HK-2 (cell line): Measurements from ENCODE around the gene SHROOM3.
"Not testable (repeated sequence)": the region's sequence is repeated elsewhere in the genome, so short reads cannot be mapped to it uniquely, and the experiment has no call there.

Source experiments
- DNase-seq: peaks from one replicate; pipeline ENCODE4 v3.0.0-alpha.2; 2018; ENCODE audit not compliant: unreplicated experiment

SHROOM3 gene

DNA sequence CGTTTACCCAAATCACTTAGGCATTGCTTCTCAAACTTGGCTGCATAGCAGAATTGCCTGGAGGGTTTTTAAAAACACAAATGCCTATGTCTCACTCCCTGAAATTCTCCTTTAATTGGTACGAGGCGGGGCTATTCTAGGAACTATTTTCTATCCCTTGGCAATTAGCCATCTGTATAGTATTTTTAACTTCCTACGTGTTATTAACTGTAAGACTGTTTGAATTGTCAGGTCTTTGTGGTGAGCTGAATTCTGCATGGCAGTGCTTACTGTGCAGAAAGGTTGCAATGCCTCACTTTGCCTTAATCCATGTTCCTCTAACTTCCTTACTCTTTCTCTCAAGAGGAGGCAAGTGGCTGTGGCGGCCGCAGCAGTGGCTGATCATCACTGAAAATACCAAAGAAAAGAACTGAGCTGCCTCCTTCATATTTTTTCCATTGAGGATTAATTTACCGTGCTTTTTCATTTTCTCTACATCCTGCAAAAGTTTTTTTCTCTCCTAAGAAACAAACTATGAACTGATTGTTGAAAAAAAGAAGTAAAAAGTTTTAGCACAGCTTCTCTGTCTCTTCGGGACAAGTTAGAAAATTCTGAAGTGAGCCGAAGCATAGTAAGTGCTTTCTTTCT, at the start of gene SHROOM3:
Gene SHROOM3 (plus strand): TSS at position 329 of the 627 bp plus-strand sequence. CDS start 824 bp downstream, outside the sequence.
- no peak for DNase-seq

DNA sequence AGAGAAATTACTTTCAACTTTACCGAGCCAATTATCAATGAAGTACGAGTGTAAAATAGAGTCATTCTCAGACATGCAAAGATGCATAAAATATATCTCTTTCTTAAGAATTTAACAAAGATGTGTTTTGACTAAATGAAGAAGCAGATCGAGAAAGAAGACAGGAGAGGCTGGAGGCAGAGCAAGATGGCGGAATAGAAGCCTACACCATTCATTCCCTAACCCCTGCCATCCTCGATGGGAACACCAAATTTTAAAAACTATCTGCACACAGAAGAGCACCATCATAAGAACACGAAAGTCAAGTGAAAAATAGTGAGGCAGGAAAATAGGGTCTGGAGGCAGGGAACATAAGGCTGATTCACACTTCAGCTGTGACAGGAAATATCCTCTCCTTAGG, 49.1 kb upstream of the SHROOM3 start:
- DNase-seq = no peak

DNA sequence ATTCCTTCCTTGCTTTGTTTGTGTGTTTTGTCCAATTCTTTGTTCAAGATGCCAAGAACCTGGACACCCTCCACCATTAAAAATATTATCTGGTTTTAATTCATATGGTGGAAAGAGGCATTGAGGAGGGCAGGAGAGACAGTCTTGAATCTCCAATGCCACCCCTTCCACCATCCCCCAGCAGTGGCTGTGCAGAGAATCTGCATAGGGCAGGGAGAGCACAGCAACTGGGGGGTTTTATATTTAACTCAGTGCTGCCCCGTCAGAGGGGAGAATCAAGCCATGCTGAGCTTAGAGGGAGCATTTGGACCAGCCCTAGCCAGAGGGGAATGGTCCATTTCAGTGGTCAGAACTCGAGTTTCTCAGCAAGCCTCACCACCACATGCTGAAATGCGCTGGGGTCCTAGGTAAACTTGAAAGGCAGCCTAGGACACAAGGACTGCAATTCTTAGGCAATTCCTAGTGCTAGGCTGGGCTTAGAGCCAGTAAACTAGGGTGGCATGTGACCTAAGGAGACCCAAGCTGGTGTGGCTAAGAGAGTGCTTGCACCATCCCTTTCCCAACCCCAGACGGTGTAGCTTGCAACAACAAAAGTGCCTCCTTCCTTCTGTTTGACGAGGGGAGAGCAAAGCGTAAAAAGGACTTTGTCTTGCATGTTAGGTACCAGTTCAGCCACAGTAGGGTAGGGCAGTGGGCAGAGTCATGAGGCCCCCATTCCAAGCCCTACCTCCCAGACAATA, 48.3 kb upstream of the SHROOM3 start:
- DNase-seq = no peak

DNA sequence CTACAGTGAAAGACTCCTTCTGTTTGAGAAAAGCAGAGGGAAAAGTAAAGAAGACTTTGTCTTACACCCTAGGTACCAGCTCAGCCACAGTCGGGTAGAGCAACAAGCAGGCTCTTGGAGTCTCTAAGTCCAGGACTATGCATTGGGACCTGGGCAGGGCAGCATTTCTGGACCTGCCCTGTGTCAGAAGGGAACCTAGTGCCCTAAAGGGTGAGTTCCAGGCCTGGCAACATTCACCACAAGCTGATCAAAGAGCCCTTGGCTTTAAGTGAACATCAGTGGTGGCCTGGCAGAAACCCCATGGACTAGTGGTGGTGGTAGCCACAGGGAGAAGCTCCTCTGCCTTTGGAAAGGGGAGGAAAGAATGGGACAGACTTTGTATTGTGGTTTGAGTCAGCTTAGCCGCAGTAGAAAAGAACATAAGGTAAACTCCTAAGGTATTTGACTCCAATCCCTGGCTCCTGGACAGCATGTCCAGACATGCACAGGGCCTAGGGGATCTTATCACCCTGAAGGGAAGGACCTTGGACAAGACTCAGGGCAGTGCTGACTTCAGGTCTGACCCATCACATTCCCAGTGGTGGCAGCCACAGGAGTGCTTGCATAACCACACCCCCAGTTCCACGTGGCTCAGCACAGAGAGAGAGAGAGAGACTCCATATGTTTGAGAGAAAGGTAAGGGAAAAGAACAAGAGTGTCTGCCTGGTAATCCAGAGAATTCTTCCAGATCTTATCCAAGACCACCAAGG, 46.7 kb upstream of the SHROOM3 start:
- no peak for DNase-seq

DNA sequence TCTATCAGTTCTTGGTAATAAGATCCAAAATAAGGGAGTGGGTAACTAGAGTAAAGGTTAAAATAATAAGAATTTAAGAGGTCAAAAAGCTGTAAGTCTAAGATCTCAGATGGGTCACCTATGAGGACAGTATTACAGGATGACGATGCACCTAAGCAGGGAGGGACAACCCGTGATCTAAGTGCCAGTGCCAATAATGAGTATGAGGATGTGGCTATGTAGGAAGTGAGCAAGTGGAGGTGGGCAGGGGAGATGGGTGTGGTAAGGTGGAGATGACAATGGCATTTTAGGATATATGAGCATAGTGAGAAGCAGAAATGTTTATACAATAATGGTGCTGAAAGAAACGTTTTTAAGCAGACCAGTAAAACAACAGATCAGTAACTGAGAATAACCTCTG, 33.4 kb upstream of the SHROOM3 start:
- no peak for DNase-seq

DNA sequence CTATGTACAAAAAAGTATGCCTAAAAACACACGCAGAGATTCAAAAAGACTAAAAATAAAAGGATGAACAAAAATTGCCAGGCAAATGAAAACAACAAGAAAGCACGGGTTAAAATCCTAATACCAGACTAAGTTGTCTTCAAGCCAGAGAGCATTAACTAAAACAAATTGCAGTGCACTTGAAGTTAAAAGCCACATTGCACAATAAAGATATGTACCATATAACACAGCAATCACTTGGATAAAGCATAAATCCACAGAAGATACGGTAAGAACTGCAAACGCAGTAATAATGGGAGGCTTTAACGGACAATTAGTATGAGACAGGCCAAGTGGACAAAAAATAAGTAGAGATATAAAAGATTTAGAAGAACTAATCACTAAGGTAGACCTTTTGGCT, 28.9 kb upstream of the SHROOM3 start:
- no peak for DNase-seq

DNA sequence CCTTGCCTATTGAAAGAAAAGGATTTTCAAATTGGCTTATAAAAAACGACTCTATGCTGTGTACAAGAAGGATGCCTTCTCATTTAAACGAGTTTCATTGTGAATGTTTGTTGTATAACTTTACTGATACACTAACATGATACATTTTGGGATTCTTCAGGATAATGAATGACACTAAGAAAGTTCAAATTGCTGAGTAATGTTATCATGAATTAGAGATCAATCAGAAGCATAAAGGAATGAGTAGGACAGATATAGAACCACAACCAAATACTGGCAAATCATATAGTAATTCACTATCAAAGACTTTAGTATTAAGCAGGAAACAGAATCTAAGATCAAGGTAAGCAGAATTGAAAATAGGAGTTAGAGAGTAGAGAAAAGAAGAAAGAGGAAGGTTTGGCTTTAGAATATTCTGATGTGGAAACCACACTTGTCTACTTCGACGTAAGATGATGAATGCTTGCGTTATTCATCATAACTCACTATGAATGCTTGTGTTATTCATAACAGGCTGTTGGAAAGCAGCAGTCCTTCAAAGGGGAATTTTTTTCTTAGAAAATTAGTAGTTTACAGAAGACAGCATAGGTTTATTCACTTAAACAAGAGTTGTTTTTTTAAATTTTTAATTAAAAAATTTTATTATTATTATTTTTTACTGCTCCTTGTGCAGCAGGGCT, 27.4 kb upstream of the SHROOM3 start:
- no peak for DNase-seq

DNA sequence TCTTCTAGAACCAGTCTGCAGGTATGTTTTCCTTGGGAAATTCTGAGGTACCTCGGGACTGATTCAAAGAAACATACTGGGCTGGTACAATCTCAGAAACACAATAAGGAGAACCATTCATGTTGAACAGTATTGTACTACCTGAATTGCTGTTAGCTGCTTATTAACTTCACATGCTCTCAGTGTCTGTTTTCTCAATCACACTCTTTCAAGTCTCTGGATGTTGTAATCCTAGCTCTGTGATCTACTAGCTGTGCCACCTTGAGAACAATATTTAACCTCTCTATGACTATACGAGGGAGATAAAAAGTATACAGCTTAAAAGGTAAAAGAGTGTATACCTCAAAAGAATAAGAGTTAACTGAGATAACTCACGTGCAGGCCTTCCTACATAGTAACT, 24.4 kb upstream of the SHROOM3 start:
- DNase-seq = no peak

DNA sequence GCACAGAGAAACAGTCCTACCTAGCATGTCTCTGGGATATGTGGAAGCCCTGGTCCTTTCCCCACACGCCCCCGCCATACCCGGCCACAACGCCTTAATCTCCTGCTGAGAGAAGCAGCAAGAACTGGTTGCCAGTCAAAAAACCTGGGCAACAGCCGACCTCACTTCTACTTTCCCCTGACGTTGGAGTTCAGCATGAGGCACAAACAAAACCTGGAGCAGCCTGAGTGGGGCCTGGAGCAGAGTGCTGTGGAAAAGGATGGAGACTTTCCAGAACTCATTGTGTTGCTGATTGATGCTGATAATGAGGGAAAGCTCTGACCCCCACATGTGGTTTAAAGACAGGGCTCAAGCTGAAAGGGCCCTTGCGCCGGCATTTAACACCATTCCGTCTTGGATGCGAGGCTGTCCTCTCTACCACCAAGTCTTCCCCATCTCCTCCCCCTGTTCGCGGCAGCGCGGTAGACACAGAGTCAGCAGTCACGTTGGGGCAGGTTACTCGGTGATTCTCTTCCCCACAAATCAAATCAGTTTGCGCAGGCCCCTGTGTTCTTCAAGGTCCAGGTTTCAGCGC, 14.8 kb upstream of the SHROOM3 start:
- DNase-seq = no peak

DNA sequence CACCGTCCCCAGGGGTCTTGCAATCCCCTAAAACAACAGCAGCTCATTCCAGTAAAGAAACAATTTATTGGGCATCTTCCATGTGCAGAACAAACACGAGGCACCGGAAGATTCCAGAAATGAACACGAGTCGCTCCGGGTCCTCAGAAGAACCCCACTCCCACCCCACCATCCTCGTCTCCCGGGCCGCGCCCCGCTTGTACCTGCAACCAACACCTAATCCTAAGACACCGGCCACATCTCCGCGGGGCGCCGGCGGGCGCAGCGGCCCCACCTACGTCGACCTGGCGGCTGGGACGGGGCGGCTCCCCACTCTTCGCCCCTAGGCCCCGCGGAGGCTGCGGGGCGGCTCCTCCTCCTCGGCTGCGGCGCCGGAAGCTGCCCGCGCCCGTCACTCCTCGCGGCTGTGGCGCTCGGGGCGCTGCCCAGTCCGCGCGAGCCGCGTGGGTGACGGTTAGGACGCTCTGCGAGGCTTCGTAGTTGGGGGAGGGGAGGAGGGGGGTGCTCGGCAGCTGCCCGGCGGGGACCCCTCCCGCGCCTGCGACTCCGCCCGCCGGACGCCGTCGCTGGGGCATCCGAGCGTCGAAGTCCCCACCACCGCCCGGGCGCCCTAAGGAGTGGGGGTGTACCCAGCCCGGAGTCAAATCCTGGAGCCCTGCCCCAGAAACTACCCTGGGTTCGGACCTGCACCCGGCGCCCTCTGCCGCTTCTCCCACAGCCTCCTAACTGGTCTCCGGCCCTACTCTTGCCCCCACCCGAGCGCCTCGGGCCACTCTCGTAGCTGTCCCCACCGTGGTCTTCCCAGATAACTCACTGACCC, 14.1 kb upstream of the SHROOM3 start, which contains the start of gene CCDC158:
Gene CCDC158 (minus strand): TSS at position 380 of the 820 bp plus-strand sequence. CDS start 17,934 bp downstream, outside the sequence.
- peak; percentile 17 for DNase-seq

DNA sequence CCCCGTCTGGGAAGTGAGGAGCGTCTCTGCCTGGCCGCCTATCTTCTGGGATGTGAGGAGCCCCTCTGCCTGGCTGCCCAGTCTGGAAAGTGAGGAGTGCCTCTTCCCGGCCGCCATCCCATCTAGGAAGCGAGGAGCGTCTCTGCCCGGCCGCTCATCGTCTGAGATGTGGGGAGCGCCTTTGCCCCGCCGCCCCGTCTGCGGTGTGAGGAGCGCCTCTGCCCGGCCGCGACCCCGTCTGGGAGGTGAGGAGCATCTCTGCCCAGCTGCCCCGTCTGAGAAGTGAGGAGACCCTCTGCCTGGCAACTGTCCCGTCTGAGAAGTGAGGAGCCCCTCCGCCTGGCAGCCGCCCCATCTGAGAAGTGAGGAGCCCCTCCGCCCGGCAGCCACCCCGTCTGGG, 11.9 kb upstream of the SHROOM3 start:
- not testable (repeated sequence) for DNase-seq

DNA sequence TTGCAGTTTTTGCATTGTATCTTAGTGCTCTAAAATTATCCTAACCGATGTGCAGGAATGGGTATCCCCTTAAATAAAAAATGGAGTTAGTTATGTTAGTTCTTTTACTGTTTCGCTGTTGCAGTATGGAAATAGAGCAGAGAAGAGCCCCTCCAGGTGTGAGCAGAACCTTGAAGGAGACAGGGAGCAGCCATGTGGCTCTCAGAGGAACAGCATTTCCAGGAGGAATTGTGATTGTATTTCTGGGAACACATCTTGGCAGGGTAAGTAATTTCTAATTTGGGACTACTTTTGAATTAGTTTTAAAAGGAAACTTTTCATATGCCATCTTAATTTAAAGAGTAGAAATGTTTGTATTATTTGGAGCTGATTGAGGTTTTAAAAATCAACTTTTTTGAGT, 8.8 kb upstream of the SHROOM3 start:
- DNase-seq = no peak

DNA sequence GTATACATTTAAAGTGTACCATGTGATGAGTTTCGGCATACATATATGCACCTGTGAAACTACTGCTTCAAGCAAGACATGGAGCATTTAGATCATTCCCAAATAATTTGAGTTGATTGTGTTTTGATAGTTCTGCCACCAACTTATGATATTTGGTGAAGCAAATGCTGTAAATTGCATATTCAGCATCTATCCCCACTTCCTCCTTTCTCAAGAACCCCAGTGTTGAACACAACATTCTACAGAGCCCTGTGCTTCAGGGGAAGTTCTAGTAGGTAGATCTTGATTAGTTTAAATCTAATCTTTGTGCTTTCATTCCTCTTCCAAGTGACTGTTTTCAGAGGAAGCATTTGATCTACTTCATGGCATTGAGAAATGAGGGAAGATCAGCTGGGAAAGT, 5.4 kb upstream of the SHROOM3 start:
- DNase-seq = no peak

DNA sequence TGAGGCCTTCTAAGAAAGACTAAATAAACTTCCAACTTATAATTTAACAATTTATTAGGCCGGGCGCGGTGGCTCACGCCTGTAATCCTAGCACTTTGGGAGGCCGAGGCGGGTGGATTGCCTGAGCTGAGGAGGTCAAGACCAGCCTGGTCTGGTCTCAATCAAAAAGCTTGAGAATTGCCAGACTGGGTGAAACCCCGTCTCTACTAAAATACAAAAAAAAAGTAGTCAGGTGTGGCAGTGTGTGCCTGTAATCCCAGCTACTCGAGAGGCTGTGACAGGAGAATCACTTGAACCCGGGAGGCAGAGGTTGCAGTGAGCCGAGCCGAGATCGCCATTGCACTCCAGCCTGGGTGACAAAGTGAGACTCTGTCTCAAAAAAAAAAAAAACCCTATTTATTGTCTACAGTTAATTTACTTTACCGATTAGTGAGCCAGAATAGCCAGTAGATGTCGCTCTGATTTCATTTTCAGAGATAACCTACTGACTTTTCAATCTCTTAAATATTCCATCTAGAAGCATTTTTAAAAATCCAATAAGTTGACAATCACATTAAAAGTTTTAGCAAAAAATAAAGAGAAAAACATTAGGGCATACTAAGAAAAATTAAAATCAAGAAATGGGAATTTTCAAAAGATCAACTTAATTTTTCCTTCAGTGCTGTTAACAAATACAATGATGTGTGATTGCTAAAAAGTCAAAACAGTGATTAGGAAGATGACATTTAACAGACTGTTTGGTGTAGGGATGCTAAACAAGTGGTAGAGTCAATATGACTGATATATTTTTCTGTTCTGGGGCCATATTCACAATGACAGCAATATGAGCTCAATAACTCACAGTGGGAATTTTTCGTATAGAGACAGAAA, 4.3 kb upstream of the SHROOM3 start:
- no peak for DNase-seq

DNA sequence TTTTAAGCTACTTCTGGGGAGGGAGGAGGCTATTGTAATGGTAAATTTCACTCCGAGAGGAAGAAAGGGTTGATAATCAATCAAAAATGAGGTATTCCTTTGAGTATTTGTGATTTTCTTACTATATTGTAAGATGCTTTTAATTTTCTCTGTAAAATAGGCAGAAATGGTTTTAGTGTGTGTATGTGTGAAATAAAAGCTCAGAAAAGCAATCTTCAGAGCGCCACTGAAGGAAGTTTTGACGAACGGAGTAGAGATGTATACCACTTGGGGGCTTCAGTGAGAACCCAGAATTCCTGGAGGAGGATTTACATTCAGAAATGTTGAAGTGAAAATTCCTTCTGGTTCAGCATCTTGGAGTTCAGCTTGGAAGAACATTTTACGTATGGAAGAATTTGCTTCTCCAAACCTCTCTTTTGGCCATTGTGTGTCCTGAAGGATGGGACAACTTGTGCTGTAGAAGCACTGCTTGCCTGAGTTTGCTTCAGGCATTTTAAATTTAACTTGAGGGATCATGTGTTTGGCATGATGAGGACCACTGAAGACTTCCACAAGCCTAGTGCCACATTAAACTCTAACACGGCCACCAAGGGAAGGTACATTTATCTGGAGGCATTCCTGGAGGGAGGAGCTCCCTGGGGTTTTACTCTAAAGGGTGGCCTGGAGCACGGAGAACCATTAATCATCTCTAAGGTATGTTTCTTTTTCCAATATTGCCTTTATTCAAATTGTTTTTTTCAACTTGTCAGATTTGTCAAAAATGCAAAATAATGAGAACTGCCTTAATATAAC, 695 bp downstream of the SHROOM3 start:
- DNase-seq = no peak

DNA sequence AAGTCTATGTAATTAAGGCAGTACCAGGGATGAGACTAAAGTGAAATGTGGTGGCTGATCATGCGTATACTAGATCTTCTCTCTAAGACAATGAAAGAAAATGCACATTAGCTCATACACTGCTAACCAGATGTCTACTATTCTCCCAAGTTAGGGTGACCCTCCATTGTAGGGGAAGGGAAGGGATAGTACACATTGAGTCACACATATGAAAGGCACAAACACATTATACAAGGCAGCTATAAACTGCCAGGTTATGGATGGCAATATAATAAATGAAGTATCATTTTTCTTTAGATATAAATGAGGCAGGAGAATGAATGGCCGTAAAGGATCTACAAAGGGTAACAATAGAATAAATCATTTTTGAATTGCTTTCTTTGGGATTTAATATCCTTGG, 4.5 kb downstream of the SHROOM3 start:
- DNase-seq = no peak

DNA sequence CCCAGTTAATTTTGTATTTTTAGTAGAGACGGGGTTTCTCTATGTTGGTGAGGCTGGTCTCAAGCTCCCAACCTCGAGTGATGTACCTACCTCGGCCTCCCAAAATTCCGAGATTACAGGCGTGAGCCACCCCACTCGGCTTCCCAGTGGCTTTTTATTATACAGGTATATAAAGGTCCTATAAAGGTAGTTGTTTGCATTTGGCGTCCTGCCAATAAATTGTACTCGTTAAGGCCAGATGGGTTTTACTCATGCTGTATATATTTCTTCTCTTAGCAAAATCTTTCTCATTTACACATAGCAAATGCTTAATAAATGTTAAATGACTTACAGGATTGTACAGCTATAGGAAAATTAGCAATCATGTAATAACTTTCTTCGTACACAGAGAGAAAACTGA, 6.9 kb downstream of the SHROOM3 start:
- no peak for DNase-seq

DNA sequence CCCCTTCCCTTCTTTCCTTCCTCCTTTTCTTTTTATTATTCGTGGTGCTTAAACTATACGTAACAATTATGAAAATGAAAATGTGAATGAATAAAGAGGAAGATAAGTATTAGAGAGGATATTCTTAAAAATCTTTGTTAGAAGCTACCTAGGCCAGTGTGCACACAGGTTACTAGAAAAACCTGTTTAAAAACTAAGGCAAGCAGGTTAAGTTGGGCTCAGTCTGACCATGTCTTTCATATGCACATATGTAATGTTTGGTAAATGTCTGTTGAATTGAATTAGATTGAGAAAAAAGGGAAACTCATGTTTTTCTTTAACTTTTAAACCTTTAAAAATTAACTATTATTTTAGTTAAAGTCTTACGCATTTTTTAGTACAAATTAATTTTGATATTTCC, 7.8 kb downstream of the SHROOM3 start:
- DNase-seq = no peak

DNA sequence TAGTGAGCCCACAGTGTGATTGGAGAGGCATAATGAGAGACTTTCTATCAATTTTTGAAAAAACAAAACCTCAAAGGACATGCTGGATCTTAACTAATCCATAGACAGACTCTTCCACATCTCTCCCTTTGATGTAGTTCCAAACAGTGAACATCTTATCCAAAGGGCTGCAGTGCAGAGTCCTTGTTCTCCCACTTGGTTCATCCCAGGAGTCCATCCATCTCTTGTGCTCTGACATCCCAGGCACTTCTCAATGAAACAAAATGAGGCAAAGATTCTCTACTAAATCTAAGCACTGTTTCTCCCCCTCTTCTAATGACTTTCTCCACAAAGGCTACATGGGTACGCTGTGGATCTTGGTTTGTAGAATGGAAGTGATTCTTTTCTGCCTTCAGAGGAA, 8.3 kb downstream of the SHROOM3 start:
- DNase-seq = no peak
